GM19351 (cell line): ENCODE measurements around the gene KIRREL3.
A peak's percentile ranks its signal among the peaks of the same experiment; 100 is the strongest.

Experiments
- ATAC-seq: cut with Tn5 transposase; IDR thresholded peaks from one replicate; pipeline ENCODE4 v1.9.1; 2021; ENCODE audit warnings: mild to moderate bottlenecking, moderate library complexity; ENCODE audit not compliant: unreplicated experiment

The KIRREL3 gene

GRCh38 chr11:126482586-126483108 is 517.9 kb downstream of the KIRREL3 start:
- no peak for ATAC-seq

DNA sequence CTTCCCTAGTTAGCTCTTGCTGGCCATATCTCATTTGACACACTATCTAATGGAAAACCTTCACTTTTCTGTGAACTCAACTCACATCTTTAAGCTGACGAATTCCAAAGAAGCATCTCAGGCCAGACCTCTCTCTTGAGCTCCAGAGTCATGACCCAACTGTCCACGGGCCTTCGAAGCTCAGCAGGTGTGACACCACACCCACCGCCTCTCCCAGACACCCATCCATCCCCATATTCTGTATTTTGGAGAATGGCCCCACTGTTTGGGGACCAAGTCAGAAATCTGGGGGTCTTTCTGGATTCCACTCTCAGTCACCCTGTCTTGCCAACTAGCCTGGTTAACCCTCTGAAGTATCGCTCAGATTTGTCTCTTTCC is 519.3 kb downstream of the KIRREL3 start:
- ATAC-seq, result no peak

GRCh38 chr11:126480410-126481302 is 519.9 kb downstream of the KIRREL3 start:
- peak; percentile 71 for ATAC-seq

- no peak for ATAC-seq
Measured at GRCh38 chr11:126480015-126480409, 520.6 kb downstream of the KIRREL3 start.

DNA sequence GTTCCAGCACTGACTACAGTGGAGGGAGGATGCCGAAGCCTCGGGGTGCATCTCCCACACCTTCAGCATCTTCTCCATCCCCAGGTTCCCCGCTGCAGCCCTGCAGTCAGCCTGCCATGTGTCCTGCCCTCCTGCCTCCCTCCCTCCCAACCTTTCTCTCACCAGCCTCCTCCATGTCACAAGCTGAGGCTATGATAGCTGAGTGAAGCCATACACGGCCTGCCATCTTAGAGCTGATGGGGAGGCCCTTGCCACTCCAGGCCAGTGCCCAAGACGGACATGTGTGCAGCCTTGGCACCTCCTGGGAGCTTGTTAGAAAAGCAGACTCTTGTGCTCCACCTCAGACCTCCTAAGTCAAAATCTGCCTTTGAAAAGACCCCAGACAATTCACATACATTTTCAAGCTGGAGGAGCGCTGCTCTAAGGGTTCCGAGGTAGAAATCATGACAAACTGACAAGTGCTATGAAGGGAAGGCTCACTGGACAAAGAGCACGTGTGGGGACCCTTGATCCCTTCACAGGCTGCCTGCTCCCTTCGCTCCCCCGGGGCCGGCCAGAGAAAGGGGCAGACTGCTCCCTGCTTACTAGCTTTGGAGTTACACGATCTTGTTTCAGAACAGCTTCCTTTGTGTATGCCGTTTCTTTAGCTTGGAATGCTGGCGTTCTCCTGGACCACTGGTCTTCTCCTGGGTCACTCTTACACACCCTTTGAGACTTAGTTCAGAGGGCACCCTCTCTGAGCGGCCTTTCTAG is 521.2 kb downstream of the KIRREL3 start:
- ATAC-seq, result no peak

GRCh38 chr11:126478466-126478865 is 522.1 kb downstream of the KIRREL3 start:
- ATAC-seq, result no peak

DNA sequence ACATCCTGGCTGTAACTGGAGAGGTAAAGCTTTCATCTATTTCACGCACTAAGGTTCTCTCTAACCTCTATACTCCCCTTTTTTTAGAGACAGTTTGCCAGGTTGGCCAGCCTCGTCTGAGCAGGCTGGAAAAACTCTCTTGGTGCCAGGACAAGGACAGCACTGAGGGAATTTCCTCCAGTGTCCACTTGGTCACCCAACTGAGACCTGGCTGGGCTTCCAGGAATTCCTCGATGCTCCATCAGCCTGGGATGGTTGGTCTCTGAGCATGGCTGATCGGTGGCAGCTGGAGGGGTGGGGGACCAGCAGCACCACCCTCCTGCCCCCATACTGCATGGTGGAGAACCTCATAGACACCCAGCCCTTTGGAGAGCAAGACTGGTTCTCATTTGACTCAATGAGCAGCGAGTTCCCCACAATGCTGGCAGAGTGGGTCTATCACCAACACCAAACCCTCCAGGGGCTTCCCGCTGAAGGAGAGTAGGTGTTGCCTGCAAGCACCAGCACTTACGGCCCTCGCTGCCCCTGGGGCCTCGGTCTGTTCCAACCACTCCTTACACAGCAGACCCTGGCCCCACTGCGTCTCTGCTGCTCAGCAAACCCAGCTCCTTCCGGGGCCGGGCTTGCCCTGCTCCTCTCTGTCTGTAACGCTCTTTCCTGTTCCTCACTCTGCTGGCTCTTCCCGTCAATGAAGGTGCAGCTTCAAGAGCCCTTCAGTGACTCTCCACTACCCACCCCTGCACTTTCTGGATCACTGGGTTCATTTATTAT is 522.9 kb downstream of the KIRREL3 start:
- ATAC-seq, result no peak

DNA sequence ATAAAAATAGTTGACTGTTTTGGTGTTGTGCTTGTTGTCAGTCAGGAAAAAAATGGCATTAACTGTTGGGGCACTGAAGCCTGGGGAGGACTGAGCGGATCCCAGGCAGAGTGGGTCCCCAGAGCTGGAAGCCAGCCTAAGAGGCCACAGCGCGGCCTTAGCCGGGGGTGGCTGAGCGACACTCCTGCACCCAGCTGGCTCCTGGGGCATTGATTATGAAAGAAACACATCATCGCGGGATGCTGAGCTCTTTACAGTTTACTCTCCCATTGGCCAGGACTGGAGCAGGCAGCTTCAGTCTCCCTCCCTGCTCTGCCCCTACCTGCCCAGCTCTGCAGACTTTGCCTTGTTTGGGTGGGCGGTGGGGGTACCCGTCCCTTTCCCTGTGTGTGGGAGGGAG is 523.6 kb downstream of the KIRREL3 start:
- ATAC-seq, result no peak

DNA sequence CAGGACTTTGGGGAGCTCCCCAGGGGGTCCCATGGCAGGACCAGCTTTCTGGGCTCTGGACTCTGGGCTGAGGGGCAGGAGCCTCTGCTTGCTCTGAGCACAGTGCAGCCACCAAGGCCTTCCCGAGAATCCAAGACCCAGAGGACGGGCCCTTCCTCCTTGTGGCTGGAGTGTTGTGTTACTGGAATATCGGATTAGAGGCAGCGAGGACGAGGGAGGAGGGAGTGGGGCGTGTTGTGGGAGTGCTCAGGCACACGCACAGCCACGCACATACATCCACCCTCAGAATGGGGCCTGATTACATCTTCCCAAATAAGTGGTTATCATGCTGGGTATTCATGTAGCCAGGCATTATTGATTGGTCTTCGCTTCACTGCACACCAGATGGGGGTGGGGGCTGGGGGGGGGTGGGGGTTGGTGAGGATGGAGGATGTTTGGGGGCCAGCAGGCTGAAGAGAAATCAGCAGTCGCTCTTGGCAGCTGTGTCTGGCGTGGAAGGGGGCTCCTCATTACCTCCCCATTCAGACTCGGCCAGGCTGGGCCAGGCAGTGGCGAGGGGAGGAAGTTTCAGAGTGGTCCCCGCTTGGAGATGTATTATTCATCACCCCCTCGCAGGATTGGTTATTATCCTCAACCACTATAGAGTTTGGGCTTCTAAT is 524.2 kb downstream of the KIRREL3 start:
- ATAC-seq, result no peak

- no peak for ATAC-seq
Measured at GRCh38 chr11:126475014-126475991, 525.3 kb downstream of the KIRREL3 start.

DNA sequence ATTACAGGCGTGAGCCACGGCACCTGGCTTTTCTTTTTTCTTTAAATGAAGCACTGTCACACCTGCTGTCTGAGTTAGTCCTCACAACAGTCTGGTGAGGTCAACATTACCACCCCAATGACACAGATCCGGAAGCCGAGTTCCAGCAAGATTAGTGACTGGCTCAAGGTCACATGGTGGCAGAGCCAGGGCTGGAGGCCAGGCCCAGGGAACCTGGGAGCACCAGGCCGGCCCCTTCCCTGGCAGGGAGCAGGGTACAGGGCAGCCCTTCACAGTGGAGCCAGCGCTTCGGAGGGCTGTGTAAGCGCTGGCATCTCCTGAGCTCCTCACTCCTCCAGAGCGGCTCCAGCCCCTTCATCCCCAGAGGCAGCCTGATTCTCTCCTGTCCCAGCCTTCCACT is 526.4 kb downstream of the KIRREL3 start:
- ATAC-seq, result no peak

DNA sequence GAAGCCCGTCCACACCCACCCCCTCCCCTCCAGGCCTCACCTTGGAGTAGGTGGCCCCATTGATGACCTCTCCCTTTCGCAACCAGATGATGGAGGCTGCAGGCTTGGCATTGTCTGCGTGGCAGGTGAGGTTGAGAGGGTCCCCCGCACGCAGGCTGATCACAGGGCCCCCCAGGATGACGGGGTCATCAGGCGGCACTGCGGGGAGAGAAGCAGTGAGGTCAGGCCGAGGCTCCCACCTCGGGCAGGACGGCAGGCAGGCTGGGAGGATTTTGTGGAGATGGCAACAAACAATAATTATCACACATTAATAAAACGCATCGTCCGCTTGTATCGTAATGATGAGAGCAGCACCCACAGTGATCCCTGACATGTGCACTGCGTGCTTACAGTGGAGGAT is 527.3 kb downstream of the KIRREL3 start:
- ATAC-seq, result no peak

DNA sequence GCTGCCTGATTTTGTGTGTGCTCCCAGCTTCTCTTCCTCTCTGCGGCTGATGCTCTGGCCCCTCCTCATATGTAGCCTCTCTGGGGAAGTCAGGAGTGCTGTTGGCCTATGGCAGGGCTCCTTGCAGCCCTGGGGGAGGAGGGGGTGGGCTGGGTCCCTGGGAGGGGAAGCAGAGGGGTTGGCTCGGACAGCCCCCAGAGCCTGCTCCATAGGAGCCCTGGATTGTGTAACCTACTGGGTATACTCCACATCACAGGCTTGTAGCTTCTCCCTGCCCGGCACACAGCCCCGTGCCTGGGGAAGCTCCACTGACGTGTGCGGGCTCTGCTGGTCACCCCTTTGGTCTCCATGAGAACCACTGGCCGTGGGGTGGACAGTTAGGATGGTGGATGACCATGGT is 531.3 kb downstream of the KIRREL3 start:
- ATAC-seq, result no peak

DNA sequence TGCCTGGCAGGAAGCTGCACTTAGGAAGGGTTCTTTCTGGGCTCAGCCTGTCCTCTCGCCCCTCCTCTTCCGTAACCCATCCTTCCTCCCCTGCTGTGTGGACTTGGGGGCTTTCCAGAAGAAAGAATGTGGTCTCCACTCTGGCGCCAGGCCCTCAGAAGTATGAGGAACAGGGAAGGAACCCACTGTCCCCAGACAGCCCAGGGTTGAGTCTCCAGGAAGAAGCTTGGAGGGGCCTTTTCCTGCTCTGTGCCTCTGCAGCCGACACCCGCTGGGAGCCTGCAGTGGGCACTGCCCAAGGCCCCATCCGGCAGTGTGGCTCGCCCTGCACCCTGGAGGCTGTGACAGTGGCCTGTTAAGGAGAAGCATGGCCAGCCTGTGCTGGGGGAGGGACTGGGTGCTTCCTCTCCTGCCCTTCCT is 532.5 kb downstream of the KIRREL3 start:
- ATAC-seq, result no peak

DNA sequence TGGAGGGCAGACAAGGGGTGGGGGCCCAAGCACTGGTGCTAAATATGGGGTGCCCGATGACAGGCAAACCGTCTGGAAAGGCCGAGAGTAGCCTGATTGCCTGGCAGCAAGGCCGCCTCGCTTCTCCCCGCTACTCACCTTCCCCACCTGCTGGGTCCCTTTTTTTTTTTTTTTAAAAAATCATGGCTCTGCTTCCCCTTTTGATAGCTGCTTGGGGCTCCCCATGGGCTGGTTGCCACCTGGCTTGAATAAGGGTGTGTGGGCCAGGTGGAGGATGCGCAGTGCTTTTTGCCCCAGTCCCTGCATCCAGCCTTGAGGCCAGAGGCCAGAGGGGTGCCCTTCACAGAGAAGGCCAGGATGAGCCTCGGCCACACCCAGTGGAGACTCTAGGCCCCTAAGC is 533.1 kb downstream of the KIRREL3 start:
- ATAC-seq, result no peak

- ATAC-seq, result no peak
Measured at GRCh38 chr11:126467046-126467370, 533.6 kb downstream of the KIRREL3 start.

DNA sequence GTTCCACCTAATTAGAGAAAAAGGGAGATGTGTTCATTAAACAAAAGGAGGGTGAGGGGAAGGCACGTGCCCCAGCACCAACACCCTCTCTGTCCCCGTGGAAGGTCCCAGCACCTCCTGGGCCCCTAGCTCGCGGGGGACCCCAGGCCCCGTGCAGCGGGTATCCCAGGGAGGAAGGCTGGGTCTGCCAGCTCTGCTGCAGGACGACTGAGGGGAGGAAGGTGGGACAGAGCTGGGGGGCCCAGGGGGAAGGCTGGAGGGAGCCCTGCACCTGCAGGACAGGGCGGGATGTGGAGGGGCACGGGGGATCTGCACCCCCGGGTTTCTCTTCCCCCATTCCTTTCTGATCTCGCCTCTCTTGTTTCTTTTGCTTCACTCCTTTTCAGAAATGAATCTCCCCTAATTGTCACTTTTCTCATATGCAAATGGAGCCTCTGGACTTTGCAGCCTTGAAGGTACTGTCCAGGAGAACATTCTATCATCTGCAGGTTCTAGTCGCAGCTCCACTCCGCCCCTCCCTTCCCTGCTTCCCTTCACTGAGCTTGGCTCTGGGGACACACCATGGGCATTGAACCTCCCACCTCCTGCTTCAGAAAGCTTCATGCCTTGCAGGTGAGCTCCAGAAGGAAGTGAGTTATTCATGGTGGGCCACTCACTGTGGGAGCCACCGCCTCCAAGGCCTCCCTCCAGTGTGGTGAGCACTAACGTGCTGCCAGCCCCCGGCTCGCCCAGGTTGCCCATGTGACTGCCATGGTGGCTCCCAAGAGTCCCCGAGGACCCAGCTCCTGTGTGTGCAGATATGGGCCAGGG is 534.1 kb downstream of the KIRREL3 start:
- ATAC-seq, result no peak

DNA sequence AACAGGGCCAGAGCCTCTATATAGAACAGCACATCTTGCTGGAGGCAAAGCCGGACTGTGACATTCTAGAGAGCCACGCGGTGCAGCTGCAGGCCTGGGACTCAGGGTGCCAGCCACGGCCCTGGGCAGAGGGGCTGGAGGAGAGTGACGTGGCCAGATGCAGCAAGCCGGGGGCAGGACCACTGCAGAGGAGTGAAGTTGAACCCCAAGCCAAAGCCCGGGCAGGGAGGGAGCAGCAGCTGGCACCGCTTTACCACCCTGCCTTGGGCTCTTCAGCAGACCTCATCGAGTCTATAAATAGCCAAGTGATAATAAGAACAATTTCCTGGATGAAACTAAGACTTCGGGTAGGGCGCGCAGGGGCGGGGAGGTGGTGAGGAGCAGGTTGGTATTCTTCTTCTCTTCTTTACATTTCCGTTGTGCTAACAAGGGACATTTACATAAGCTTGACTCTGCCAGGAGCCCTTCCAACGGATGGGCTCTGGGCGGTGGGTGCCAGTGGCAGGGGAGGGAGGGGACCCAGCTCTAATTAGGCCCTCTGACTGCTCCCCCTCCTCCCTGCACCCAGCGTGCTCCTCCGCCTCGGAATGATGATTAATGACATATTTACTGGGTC is 534.9 kb downstream of the KIRREL3 start:
- peak; percentile 65 for ATAC-seq
